Naive thymus-derived CD4-positive, alpha-beta T cell (primary cell): ENCODE measurements around the gene SERPINB13. TPM values are rescaled to one million over a fixed set of nuclear protein-coding genes. Genes with fewer than 3 reads are reported as not detected.

Source experiments
- ATAC-seq: fragments of 150-1000 bp; cut with Tn5 transposase; 2 replicates; pipeline ENCODE4 v1.10.0; 2021; ENCODE audit warnings: mild to moderate bottlenecking, moderate library complexity
- CTCF ChIA-PET: fragments of 350-600 bp; sonication (Branson Sonifier 250); formaldehyde crosslinking; loops from one replicate; lab custom pipeline; 2021; ENCODE audit warnings: antibody characterized with exemption; lab: Charles Lee
- POLR2A ChIA-PET: fragments of 350-600 bp; sonication (Branson Sonifier 250); formaldehyde crosslinking; loops from one replicate; lab custom pipeline; 2021; ENCODE audit warnings: antibody characterized with exemption, inconsistent platforms; lab: Charles Lee
- DNase-seq, 9 donors: peaks; one replicate each; pipeline versions ENCODE4 v3.0.0 to v3.0.0-alpha.2; 2020 to 2022; ENCODE audit warnings: mixed read lengths in 1 of 9
- H3K27ac ChIP-seq: one replicate; pipeline ENCODE4 v1.7.0; 2013; ENCODE audit warnings: mild to moderate bottlenecking, low read depth, low read length, moderate library complexity
- H3K27me3 ChIP-seq, 2 donors: one replicate each; pipeline ENCODE4 v1.7.0; 2013; ENCODE audit warnings: low read length in 2 of 2, mild to moderate bottlenecking in 2 of 2, moderate library complexity in 2 of 2; ENCODE audit not compliant: control insufficient read depth in 2 of 2, insufficient read depth in 2 of 2
- H3K36me3 ChIP-seq, 3 experiments: 1 replicate in 2 of 3; 2 replicates in 1 of 3; pipeline ENCODE4 v1.7.0; 2013; ENCODE audit warnings: low read length in 3 of 3, mild to moderate bottlenecking in 3 of 3, moderate library complexity in 1 of 3; ENCODE audit not compliant: insufficient read depth in 3 of 3, control insufficient read depth in 2 of 3
- H3K4me1 ChIP-seq, 2 donors: one replicate each; pipeline ENCODE4 v1.7.0; 2013; ENCODE audit warnings: low read length in 2 of 2, mild to moderate bottlenecking in 2 of 2, moderate library complexity in 1 of 2; ENCODE audit not compliant: control insufficient read depth in 2 of 2, insufficient read depth in 2 of 2
- H3K4me3 ChIP-seq: 2 replicates; pipeline ENCODE4 v1.7.0; 2013; ENCODE audit warnings: mild to moderate bottlenecking, low read length
- H3K9me3 ChIP-seq, 3 experiments: 1 replicate in 2 of 3; 2 replicates in 1 of 3; pipeline ENCODE4 v1.7.0; 2013; ENCODE audit warnings: low read length in 3 of 3; ENCODE audit not compliant: control insufficient read depth in 2 of 3
- H3K27ac Mint-ChIP-seq, 9 donors: one replicate each; pipeline ENCODE4 v1.8.0; 2020 to 2022; ENCODE audit warnings: mixed read lengths in 9 of 9, mild to moderate bottlenecking in 8 of 9, moderate library complexity in 5 of 9, inconsistent platforms in 2 of 9
- H3K27me3 Mint-ChIP-seq, 5 donors: one replicate each; pipeline ENCODE4 v1.8.0; 2021 to 2022; ENCODE audit warnings: mixed read lengths in 5 of 5, mild to moderate bottlenecking in 1 of 5
- H3K36me3 Mint-ChIP-seq, 5 donors: one replicate each; pipeline ENCODE4 v1.8.0; 2020 to 2022; ENCODE audit warnings: mixed read lengths in 5 of 5, mild to moderate bottlenecking in 3 of 5, inconsistent platforms in 1 of 5
- H3K4me1 Mint-ChIP-seq, 7 donors: one replicate each; pipeline ENCODE4 v1.8.0; 2020 to 2022; ENCODE audit warnings: mixed read lengths in 7 of 7, mild to moderate bottlenecking in 3 of 7, inconsistent platforms in 1 of 7
- H3K4me3 Mint-ChIP-seq, 10 donors: one replicate each; pipeline ENCODE4 v1.8.0; 2020 to 2022; ENCODE audit warnings: mild to moderate bottlenecking in 10 of 10, mixed read lengths in 10 of 10, moderate library complexity in 6 of 10, inconsistent platforms in 2 of 10
- H3K9me3 Mint-ChIP-seq, 11 donors: one replicate each; pipeline ENCODE4 v1.8.0; 2020 to 2022; ENCODE audit warnings: mixed read lengths in 11 of 11, mild to moderate bottlenecking in 4 of 11, inconsistent platforms in 1 of 11, moderate library complexity in 1 of 11
- intact Hi-C, 2 donors: fragments of 100-400 bp; cut with micrococcal nuclease; formaldehyde crosslinking; loops; one replicate each; pipeline ENCODE4 v1.15.1; 2023
- polyA plus RNA-seq, 2 donors: library from polyadenylated mRNA; unstranded; fragments of 300-500 nt; fragmentation: Illumina TruSeq; gene quantifications; one replicate each; pipeline ENCODE4 v1.2.3, GENCODE V29; 2021
- total RNA-seq, 6 experiments: library from RNA in 5 of 6; stranded (reverse) in 5 of 6; gene quantifications; 1 replicate in 5 of 6; 2 replicates in 1 of 6; pipeline ENCODE4 v1.2.3 and lab custom pipeline; 2021 to 2026

The SERPINB13 gene
- not detected for total RNA-seq
- not detected for polyA plus RNA-seq
- total RNA-seq (lab: John Stamatoyannopoulos, UW): not detected

GRCh38 chr18:63586966-63587365 is at the start of gene SERPINB13:
Gene SERPINB13, plus strand, starts transcription at chr18:63587343. Its CDS starts 1,325 bp downstream, at chr18:63588668.
- intact Hi-C loops: no loop called here
- ChIA-PET CTCF (no interaction called here), POLR2A (interaction anchor here (1.0 kb wide), 1 partner anchor 9 kb away, joined by 3 read pairs; no protein-coding TSS in a partner anchor)
- Mint-ChIP-seq H3K27me3 (peaks cover 2 to 25% (median 14%) of the 10 kb centered on the region in 5 donors), H3K36me3 (no peaks in the 10 kb centered on the region), H3K9me3 (peaks cover 0 to 2% (median 0%) of the 10 kb centered on the region in 11 donors), H3K27ac (no peak within 1 kb of the TSS), H3K4me3 (no peak within 1 kb of the TSS), H3K4me1 (peaks cover 0 to 4% (median 0%) of the 10 kb centered on the region in 7 donors)
- no peak for DNase-seq
- ATAC-seq: no peak
- no peaks in the 10 kb centered on the region for H3K4me1 ChIP-seq
- H3K27ac ChIP-seq: no peak within 1 kb of the TSS
- no peak within 1 kb of the TSS for H3K4me3 ChIP-seq
- H3K9me3 ChIP-seq: no peaks in the 10 kb centered on the region
- H3K36me3 ChIP-seq: no peaks in the 10 kb centered on the region
- no peaks in the 10 kb centered on the region for H3K27me3 ChIP-seq

GRCh38 chr18:63539904-63540510 is 47.1 kb upstream of the SERPINB13 start:
- Mint-ChIP-seq H3K27me3 (peaks cover 9 to 47% (median 36%) of the 10 kb centered on the region in 5 donors), H3K4me3 (no peak overlapping the region), H3K9me3 (no peaks in the 10 kb centered on the region), H3K27ac (no peak overlapping the region), H3K36me3 (no peaks in the 10 kb centered on the region), H3K4me1 (peaks cover 0 to 1% (median 0%) of the 10 kb centered on the region in 7 donors)
- Histone ChIP-seq H3K27ac (no peak overlapping the region), H3K4me1 (no peaks in the 10 kb centered on the region), H3K36me3 (no peaks in the 10 kb centered on the region), H3K4me3 (no peak overlapping the region), H3K9me3 (no peaks in the 10 kb centered on the region), H3K27me3 (no peaks in the 10 kb centered on the region)
- ChIA-PET POLR2A (no interaction called here), CTCF (no interaction called here)
- intact Hi-C loops: no loop called here
- ATAC-seq: no peak
- DNase-seq: no peak

- H3K27me3 ChIP-seq: no peaks in the 10 kb centered on the region
- H3K4me1 Mint-ChIP-seq: peaks cover 0 to 1% (median 0%) of the 10 kb centered on the region in 7 donors
- ChIA-PET CTCF (no interaction called here), POLR2A (no interaction called here)
- DNase-seq (no peak), ATAC-seq (no peak)
- H3K27ac ChIP-seq: no peak within 1 kb of the TSS
- peaks cover 19 to 52% (median 28%) of the 10 kb centered on the region in 5 donors for H3K27me3 Mint-ChIP-seq
- H3K9me3 Mint-ChIP-seq: no peaks in the 10 kb centered on the region
- H3K4me3 ChIP-seq: no peak within 1 kb of the TSS
- H3K36me3 ChIP-seq: no peaks in the 10 kb centered on the region
- H3K9me3 ChIP-seq: no peaks in the 10 kb centered on the region
- peaks cover 0 to 3% (median 0%) of the 10 kb centered on the region in 5 donors for H3K36me3 Mint-ChIP-seq
- no peak within 1 kb of the TSS for H3K27ac Mint-ChIP-seq
- intact Hi-C loops: no loop called here
- no peak within 1 kb of the TSS for H3K4me3 Mint-ChIP-seq
- H3K4me1 ChIP-seq: no peaks in the 10 kb centered on the region
Measured at GRCh38 chr18:63542069-63542468, 45.1 kb upstream of the SERPINB13 start, which contains the start of gene SERPINB12. Gene SERPINB12, plus strand, starts transcription at chr18:63542369. Its CDS starts 13,791 bp downstream, at chr18:63556160.

DNA sequence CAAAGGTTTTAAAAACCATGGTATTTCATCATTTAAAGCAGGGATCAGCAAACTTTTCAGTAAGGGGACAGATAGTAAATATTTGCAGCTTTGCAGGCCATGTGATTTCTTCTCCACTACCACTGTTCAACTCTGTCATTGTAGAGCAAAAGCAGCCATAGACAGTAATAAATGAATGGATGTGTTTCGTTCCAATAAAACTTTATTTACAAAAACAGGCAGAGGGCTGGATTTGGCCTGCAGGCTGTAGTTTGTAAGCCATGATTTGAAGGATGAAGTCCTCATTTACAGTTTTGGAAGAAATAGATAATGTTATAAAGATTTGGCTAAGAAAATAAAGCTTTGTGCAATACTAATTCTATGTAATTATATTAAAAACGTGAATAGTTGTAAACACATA is 43.1 kb upstream of the SERPINB13 start:
- H3K36me3 Mint-ChIP-seq: peaks cover 0 to 3% (median 0%) of the 10 kb centered on the region in 5 donors
- H3K9me3 ChIP-seq: no peaks in the 10 kb centered on the region
- H3K9me3 Mint-ChIP-seq: no peaks in the 10 kb centered on the region
- H3K36me3 ChIP-seq: no peaks in the 10 kb centered on the region
- H3K4me3 Mint-ChIP-seq: no peak overlapping the region
- ChIA-PET POLR2A (no interaction called here), CTCF (no interaction called here)
- no peak overlapping the region for H3K4me3 ChIP-seq
- H3K4me1 ChIP-seq: no peaks in the 10 kb centered on the region
- DNase-seq: no peak
- no peaks in the 10 kb centered on the region for H3K27me3 ChIP-seq
- H3K4me1 Mint-ChIP-seq: peaks cover 0 to 1% (median 0%) of the 10 kb centered on the region in 7 donors
- H3K27ac ChIP-seq: no peak overlapping the region
- H3K27me3 Mint-ChIP-seq: peaks cover 22 to 45% (median 26%) of the 10 kb centered on the region in 5 donors
- no peak for ATAC-seq
- intact Hi-C loops: no loop called here
- no peak overlapping the region for H3K27ac Mint-ChIP-seq

DNA sequence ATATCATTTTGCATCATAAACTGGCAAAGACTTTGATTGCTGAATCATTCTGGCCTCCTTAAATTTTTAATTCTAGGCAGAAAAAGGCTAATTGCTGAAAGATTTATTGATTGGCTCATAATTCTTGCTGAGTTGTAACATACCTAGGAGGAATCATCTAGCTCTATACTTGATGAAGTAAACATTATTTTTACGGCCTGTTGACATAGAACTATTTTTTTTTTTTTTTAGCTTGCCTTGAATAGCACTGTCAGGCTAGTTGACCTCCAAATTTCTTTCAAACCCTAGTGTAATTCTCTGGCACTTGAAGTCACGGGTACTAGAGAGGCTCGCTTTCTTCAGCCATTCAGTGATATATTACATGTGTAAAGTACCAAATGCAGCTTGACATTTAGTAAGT is 42.1 kb upstream of the SERPINB13 start:
- Histone ChIP-seq H3K4me3 (no peak overlapping the region), H3K9me3 (no peaks in the 10 kb centered on the region), H3K27me3 (no peaks in the 10 kb centered on the region), H3K27ac (no peak overlapping the region), H3K36me3 (no peaks in the 10 kb centered on the region), H3K4me1 (no peaks in the 10 kb centered on the region)
- Mint-ChIP-seq H3K9me3 (no peaks in the 10 kb centered on the region), H3K4me1 (peaks cover 0 to 1% (median 0%) of the 10 kb centered on the region in 7 donors), H3K36me3 (peaks cover 0 to 3% (median 0%) of the 10 kb centered on the region in 5 donors), H3K4me3 (no peak overlapping the region), H3K27me3 (peaks cover 18 to 47% (median 26%) of the 10 kb centered on the region in 5 donors), H3K27ac (no peak overlapping the region)
- CTCF ChIA-PET: no interaction called here
- no peak for ATAC-seq
- POLR2A ChIA-PET: no interaction called here
- no peak for DNase-seq
- intact Hi-C loops: no loop called here

- Mint-ChIP-seq H3K4me3 (no peak overlapping the region), H3K27me3 (peaks cover 12 to 34% (median 16%) of the 10 kb centered on the region in 5 donors), H3K36me3 (peaks cover 0 to 3% (median 0%) of the 10 kb centered on the region in 5 donors), H3K9me3 (no peaks in the 10 kb centered on the region), H3K4me1 (no peaks in the 10 kb centered on the region), H3K27ac (no peak overlapping the region)
- Histone ChIP-seq H3K9me3 (no peaks in the 10 kb centered on the region), H3K27ac (no peak overlapping the region), H3K4me3 (no peak overlapping the region), H3K4me1 (no peaks in the 10 kb centered on the region), H3K36me3 (no peaks in the 10 kb centered on the region), H3K27me3 (no peaks in the 10 kb centered on the region)
- ATAC-seq: no peak
- DNase-seq: no peak
- CTCF ChIA-PET: no interaction called here
- POLR2A ChIA-PET: no interaction called here
- intact Hi-C loops: no loop called here
Measured at GRCh38 chr18:63550068-63550467, 37.1 kb upstream of the SERPINB13 start.

- intact Hi-C loops: no loop called here
- Mint-ChIP-seq H3K4me3 (no peak overlapping the region), H3K9me3 (no peaks in the 10 kb centered on the region), H3K4me1 (no peaks in the 10 kb centered on the region), H3K36me3 (no peaks in the 10 kb centered on the region), H3K27ac (no peak overlapping the region), H3K27me3 (peaks cover 7 to 25% (median 8%) of the 10 kb centered on the region in 5 donors)
- no peaks in the 10 kb centered on the region for H3K9me3 ChIP-seq
- DNase-seq (no peak), ATAC-seq (no peak)
- no peak overlapping the region for H3K4me3 ChIP-seq
- CTCF ChIA-PET: no interaction called here
- no peaks in the 10 kb centered on the region for H3K4me1 ChIP-seq
- no peaks in the 10 kb centered on the region for H3K36me3 ChIP-seq
- H3K27ac ChIP-seq: no peak overlapping the region
- no peaks in the 10 kb centered on the region for H3K27me3 ChIP-seq
- POLR2A ChIA-PET: no interaction called here
Measured at GRCh38 chr18:63551769-63552168, 35.4 kb upstream of the SERPINB13 start.
